ENCODE data around the gene HIVEP1. TPM values are rescaled to one million over a fixed set of nuclear protein-coding genes. Genes with fewer than 3 reads are reported as not detected.

Gene HIVEP1
- total RNA-seq, 1 donor from 2014 or later = 27.3 TPM

DNA sequence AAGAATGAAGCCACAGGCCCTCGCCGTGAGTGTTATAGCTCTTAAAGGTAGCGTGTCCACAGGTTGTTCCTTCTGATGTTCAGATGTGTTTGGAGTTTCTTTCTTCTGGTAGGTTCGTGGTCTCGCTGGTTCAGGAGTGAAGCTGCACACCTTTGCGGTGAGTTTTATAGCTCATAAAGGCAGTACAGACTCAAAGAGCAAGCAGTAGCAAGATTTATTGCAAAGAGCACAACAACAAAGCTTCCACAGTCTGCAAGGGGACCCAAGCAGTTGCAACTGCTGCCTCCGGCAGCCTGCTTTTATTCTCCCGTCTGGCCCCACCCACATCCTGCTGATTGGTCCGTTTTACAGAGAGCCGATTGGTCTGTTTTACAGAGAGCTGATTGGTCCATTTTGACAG, 5.2 kb downstream of the HIVEP1 start:
- no peak for DNase-seq (ENCODE audit: low spot score)

DNA sequence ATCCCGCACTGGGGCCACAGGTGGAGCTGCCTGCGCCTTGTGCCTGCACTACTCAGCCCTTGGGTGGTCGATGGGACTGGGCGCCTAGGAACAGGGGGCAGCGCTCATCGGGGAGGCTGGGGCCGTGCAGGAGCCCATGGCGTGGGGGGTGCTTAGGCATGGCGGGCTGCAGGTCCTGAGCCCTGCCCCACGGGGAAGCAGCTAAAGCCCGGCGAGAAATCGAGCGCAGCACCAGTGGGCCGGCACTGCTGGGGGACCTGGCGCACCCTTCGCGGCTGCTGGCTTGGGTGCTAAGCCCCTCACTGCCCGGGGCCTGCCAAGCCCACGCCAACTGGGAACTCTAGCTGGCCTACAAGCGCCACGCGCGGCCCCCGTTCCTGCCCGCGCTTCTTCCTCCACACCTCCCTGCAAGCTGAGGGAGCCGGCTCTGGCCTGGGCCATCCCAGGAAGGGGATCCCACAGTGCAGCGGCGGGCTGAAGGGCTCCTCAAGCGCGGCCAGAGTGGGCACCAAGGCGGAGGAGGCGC, 5.8 kb downstream of the HIVEP1 start:
- no peak for DNase-seq (ENCODE audit: low spot score)

DNA sequence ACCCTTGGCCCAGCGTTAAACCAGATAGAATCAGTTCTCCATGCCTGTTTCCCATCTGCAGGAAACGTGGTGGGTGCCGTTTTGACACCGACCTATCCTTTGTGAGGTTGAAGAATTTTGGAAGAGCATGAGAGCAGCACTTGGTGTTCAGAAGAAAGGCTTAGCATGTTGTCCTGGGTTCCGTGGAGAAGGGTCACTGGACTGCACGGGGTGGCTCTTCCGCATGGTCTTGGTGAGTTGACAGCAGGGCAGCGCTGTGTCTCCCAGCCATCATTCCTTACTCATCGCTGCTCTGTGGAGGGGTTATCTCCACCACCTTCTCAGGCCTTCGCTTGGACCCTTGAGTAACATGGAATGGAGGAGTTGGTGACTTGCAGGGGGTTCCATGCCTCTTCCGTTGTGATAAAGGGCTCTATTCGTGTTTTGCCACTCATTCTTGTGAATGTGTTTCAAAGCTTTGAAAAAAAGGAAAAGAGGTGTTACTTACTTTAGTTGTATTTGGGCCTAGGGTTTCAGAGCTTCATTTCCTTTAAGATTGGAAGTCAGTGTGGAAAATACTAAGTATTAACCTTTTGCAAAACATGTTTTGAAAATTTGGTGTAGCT, 8.2 kb downstream of the HIVEP1 start:
- no peak for DNase-seq (ENCODE audit: low spot score)

DNA sequence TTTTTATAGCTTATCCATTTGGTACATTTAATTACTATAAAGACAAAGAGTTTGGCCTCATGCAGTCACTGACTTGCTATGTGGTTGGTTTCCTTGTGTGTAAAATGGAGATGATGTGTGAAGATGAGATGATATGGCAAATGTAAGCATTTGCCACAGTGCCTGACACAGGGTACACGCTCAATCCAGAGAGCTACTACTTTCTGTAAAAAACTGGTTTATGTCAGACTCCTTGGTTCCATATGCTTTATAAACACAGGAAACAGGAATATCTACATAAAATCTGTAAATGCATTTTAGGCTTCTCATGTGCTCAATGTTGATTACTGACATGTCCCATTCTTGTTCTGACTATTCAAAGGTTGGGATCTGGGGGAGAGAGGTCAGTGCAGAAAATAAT, 10.4 kb downstream of the HIVEP1 start:
- no peak for DNase-seq (ENCODE audit: low spot score)

DNA sequence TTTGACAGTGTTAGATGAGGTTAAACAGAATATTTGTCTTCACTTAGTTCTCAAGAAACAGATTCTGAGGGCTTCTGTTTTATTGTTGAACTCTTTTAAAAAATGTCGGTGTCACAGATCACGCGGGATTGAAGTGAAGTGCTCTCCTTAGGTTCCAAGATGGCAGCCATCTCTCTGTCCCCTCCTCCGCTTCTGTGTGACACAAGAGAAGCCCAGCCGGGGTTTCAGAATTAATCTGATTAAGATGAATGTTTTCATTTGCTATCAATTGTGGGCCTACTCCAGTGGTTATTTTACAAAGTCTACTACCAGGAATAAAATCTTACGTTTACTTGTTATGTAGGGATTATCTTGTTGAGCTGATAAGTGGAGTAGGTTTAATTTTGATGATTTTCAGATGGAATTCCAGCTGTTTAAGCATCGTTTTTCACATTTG, 10.9 kb downstream of the HIVEP1 start:
- no peak for DNase-seq (ENCODE audit: low spot score)

DNA sequence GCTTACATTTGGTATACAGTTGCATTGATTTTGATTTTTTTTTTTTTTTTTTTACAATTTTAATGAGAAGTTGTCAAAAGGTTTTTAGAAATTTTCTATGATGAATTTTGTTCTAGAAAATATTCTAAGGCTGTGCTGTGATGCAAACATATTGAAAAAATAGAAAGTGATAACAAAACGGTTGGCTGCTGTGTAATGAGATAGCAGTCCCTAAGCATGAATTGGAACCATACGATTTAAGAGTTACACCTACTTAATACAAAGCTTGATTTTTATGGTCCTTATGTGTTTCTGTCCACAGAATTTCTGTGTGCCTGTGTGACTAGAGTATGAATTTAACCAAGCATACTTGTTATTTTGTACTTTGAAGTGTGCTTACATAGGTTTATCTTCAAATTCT, 12.1 kb downstream of the HIVEP1 start:
- DNase-seq (ENCODE audit: low spot score) = no peak

DNA sequence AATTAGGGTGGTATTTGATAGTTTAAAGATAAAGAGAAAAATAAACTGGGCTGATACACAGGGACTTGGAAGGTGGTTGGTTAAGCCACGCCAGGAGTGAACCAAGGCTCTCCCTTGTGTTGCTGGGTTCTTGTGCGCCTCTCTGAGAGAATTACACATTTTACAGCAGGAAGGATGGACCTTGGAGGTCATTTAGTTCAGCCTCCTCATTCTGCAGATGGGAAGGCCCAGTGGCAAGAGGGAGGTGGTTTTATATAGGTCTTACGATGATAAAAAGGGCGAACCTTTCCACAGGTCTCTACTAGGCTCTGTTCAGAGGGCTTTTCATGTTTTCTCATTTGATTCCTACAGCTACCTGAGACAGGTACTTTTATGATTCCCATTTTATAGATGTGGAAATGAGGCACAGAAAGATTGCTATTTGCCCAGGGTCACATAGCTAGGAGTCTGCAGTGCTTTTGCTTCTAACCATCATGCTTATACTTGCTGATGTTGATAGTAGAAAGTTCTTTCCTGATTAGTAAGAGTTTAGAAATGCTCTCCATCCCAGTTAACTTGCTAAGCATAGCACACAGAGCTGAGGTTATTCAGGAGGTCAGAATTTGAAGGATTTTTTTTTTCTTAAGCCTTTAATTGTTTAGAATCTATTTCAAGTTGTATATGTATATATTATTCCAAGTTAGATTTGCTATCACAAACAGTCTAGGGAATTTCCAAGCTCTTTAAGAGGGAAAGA, 12.8 kb downstream of the HIVEP1 start:
- DNase-seq (ENCODE audit: low spot score) = no peak

DNA sequence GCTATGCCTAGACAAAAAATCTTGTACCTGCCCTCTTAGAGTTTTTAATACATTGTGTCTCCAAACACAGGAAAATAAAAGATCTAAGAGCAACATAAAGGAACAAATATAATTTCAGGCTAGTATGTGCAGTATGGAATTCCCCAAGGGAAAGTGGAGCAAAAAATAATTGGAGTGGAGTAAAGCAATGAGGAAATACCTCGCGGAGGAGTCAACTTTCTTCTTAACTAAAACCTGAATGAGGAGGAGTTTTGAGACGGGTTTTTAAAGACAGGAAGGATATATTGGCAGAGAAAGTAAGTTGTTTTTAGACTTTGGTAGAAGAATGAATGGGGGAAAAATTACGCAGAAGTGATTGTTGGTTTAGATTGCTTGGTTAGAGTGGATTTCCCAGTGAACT, 14.0 kb downstream of the HIVEP1 start:
- DNase-seq (ENCODE audit: low spot score) = no peak

DNA sequence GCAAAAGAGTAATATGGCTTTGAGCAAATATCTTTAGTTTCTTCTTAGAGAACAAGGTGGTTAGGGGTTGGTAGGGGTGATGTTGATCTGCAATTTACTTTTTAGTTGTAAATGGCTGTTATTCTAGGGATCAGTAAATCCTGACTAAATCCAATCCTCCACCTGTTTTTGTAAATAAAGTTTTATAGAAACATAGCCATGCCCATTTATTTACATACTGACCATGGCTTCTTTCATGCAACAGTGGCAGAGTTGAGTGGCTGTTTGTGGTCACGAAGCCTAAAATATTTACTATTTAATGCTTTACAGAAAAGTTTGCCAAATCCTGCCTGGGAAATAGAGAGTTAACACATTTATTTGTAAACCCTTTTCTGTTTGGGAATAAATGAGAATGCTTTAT, 14.7 kb downstream of the HIVEP1 start:
- no peak for DNase-seq (ENCODE audit: low spot score)

DNA sequence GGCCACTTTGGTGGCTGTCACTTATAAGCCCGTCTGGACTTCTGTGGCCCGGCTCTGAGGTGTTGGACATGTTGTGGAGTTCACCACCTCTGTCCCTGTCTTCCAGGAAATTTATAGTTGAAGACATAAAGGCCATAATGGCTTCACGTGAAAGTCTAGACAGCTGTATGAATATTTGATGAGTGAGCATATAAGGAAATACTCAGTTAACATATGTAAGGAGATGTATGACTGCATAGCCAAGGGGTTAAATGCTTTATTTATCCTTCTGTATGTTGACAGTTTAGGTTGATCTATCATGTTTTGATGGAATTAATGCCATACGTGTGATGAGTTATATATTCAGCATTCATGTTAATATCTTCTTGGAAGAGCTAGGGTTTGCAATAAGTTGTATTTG, 16.1 kb downstream of the HIVEP1 start:
- DNase-seq (ENCODE audit: low spot score) = no peak

DNA sequence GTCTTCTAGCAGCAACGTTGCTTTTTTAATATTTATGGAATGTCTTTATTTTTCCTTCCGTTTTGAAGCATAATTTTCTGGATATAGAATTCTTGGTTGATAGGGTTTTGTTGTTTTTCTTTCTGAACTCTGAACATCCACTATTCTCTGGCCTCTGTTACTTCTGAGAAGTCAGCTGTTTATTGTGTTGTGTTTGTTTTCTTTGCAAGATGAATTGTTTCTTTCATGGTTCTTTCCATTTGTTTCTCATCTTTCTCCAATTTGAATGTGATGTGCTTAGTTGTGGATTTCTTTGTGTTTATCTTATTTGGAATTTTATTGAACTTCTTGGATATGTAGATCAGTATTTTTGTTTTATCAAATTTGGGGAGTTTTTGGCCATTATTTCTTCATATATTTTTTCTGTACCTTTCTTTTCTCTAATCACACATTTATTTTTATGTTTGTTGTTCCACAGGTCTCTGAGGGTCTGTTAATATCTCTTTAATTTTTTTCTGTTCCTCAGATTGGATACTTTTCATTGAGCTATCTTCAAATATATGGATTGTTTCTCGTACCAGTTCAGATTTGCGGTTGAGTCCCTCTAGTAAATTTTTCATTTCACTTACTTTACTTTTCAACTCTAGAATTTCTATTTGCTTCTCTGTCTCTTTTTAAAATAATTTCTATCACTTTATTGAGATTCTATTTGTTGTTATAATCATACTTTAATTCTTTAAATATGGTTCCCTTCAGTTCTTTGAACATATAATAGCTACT, 18.0 kb downstream of the HIVEP1 start:
- no peak for DNase-seq (ENCODE audit: low spot score)

DNA sequence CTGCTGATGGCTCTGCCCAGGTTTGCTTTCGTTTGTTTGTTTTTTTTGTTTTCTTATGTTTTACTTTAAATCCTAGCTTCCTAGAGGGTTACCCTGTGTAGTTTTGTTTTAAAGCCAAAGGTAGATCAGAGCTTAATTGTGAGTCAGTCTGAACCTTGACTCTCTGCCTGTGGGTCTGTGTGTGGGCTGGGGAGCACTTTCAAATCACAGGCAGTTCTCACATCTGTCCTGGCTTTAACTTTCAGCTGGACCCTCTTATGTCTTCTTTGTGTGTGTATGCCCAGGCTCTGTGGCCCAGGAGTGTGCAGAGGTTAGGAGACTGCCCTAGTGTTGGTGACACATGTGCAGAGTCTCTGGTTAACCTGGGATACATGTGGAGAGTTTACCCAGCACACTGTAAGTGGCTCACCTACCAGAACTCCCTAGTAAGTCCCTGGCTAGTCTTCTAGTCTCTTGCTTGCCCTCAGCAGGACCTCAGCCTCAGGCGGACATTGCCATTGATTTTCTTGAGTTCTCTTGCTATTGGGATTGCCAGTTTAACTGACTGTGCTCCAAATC, 19.0 kb downstream of the HIVEP1 start:
- no peak for DNase-seq (ENCODE audit: low spot score)

DNA sequence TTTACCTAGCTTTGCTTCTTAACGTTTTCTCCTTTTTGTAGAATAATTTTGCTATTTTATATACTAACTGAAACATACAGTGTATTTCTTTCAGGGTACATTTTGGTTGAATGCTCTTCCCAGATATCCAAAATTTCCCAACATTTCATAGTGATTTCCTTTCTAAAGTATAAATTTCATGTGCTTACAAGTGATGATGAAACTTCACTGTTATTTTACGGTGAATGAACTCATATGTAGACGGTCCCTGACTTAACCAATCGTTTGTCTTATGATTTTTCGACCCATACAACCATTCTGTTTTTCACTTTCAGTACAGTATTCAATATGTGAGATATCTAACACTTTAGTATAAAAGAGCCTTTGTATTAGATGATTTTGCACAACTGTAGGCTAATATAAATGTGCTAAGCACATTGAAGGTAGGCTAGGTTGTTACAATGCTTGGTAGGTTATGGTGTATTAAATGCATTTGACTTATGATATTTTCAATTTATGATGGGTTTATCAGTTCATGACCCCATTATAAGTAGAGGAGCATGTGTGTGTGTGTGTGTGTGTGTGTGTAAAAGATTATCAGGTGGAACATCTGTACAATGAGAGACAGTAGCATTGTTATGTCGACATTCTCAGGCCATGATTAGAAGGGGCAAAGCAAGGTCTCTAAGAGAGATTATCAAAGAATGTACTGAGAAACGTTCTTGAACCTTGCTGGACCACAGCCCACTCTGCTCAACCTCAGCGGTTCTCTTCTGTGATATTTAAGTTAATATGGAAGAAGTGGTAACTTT, 20.9 kb downstream of the HIVEP1 start:
- DNase-seq (ENCODE audit: low spot score) = no peak

DNA sequence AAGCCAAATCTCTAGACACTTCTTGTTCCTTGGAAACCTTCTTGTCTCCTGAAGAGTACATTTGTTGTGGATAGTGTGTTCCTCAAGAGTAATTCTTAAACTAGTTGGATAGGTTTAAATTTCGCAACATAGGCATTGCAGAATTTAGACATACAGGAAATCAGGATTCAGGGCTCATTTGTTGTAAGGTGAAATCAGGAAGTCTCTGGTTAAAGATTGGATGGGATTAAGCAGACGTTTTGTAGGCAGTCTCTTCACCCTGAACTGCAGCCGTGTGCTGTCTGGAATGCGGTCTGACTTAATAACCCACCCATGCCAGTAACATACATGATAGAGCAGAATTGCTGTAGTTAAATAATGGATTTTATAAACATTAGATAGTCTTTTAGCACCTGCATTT, 21.7 kb downstream of the HIVEP1 start:
- no peak for DNase-seq (ENCODE audit: low spot score)

DNA sequence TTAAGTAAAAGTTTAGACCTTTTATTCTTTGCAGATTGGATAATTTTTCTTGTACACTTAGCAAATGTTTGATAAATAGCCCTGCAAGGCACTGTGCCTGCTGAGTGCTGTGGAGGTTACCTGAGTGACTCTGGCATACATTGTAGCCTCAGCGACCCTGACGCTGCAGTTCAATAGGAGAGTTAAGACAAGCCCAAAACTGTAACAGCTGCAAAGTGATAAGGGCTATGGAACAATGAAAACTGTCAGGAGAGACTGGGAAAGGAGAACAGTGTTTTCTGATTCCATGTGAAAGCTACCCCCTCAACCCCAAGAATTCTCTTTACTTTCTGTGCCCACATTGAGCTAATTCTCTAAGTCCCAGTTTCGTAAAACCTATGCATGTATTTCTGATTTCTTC, 22.2 kb downstream of the HIVEP1 start:
- no peak for DNase-seq (ENCODE audit: low spot score)

DNA sequence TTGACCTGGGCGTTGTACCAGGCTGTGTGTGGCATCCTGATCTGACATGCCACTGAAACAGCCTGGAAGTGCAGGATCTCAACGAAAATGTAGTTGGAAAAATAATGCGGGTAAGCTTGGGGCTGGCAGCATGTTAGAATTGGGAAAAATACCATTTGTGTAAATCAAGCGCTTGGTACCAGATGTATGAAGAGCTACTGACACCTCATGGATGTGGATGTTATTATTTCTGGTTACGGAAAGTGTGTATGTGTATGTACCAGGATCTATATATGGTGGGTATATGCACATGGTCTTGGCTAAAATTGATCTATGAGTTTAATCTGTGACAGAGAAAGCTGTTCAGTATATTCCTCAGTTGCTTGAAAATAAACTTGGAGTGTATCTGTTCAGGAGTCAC, 22.7 kb downstream of the HIVEP1 start:
- DNase-seq (ENCODE audit: low spot score) = no peak

DNA sequence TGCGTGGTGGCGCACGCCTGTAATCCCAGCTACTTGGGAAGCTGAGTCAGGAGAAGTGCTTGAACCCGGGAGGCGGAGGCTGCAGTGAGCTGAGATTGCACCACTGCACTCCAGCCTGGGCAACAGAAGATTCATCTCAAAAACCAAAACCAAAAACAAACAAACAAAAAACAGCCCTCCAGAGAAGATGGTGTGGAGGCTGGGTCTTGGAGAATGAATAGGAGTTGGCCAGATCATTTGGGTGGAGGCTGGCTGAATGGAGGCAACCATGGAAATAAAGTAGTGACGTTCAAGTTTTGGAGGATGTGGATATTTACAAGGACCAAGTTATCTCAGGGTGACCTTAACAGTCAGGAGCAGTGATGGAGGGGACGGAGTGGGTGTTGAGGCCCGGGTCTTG, 24.7 kb downstream of the HIVEP1 start:
- DNase-seq (ENCODE audit: low spot score) = no peak

DNA sequence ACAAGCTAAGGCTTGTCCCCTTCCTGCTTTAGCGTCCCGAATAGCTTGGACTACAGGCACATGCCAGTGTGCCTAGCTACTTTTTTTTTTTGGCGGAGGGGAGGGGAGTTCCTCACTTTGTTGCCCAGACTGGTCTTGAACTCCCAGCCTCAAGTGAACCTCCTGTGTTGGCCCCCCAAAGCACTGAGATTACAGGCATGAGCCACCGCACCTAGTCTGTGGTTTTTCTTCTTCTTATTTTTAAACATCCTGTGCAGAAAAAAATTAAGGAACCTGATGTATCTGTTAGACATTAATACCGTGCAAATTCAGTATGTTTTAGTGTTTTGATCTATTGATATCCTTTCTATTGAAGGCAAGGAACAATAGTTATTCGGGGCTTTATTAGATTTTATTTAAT, 25.7 kb downstream of the HIVEP1 start:
- DNase-seq (ENCODE audit: low spot score) = no peak

DNA sequence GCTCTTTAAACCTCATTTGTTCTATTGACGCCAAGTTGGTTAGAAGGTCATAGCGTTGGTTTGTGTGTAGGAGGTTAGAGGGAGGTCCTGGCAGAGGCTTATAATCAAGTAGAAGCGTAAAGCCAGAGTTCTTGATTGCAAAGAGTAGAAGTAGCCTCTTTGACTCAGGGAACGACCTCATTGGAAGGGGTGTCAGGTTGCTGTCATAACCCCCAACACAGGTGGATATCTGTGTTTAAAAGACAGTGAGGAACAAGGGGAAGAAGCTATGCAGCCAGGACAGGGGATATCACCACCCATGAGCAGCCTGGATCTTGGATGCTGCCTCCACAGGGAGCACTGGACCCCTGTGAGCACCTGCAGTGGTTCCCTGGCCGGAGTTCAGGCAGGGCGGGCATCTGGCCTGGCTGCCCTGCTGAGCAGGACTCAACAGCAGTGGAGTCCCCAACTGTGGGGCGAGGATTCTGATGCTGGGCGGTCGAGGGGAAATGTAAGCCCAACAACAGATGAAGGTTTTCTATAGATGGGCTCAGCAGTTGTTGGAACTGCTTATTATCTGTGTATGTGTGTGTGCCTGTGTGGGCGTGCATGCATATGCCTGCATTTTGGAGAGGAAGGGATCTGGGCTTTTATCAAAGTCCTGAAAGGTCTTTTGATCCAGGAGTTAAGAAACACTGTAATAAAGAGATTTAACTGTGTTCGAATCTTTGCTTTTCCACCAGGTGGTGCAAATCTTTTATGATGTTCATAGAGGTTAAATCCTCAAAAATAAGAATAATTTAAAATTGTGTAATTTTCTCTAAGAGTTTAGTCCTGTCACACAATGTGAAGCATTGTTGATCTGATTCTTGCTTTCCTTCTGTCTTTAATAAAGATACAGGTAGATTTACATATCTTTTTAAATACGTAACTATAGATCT, 27.7 kb downstream of the HIVEP1 start:
- DNase-seq (ENCODE audit: low spot score) = no peak

DNA sequence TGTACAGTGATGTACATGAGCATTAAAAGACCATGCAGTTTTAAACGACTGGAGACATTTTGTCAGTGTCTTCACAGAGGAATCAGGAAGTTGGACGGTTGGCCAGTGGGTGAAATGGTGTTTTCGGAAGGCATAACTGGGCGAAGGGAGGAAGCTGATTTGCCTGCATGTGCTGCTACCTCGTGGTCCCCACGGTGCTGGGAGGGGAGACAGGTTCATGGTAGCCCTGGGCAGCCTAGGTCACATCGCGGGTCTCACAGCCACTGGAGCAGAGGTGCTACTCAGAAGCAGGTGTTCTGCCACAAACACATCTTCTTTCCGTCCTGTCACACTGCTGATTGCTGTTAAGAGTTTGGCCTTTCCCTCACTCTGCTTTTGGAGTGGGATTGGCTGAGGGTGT, 35.2 kb downstream of the HIVEP1 start:
- DNase-seq (ENCODE audit: low spot score) = no peak
